ENCODE measurements around the gene MACROD2. TPM values are rescaled to one million over a fixed set of nuclear protein-coding genes. Genes with fewer than 3 reads are reported as not detected.

The MACROD2 gene
- total RNA-seq, 1 experiment from 2014 or later = 3.7 TPM

DNA sequence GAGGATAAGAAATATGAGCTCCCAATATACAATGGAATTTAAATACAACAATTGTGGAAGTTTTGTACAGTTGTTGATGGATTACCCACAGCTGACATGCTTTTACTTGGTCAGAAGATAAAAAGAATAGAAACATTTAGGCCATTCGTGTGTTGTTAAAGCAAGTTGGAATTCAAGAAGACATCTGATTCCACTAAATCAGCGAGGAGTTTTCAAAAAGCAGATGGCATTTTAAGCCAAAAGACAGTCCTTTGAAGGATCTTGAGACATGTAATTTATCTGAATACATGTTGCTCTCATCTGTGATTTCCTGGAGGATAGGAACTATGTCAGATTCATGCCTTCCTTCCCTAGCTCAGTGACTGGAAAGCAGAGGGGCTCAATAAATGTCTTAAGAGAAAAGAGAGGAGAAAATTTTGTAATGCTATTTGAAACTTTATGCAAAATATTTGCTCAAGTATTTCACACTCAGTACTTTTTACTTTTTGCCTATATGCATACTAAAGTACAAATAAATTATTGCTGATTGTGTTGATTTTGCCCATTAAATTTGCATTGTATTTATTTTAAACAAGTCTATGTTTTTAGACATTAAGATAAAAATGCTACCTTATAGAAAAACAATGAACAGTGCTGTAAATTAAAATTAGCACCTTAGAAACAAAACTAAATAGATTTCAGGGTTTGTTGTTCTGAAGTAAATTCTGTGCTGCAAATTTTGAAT is 1075.9 kb downstream of the MACROD2 start:
- Histone ChIP-seq H2AFZ (ENCODE audit: low read depth, low read length, poor library complexity, severe bottlenecking) (no peak overlapping the region), H3K4me2 (ENCODE audit: low read length) (no peak overlapping the region), H3K9me2 (ENCODE audit: insufficient read depth) (no peaks in the 10 kb centered on the region), H3K9me3 (ENCODE audit: control insufficient read depth in 1 of 2, insufficient read depth in 1 of 2, low read depth in 1 of 2, low read length in 2 of 2) (no peaks in the 10 kb centered on the region), H3K79me2 (ENCODE audit: insufficient read depth, low read length) (no peaks in the 10 kb centered on the region), H3K4me3 (replicated peaks in 1 of 2; ENCODE audit: low read depth in 1 of 2, low read length in 2 of 2) (no peak overlapping the region), H3K36me3 (ENCODE audit: control insufficient read depth in 1 of 2, insufficient read depth in 2 of 2, low read length in 2 of 2) (no peaks in the 10 kb centered on the region), H3K9ac (ENCODE audit: low read length) (no peak overlapping the region), H3K27me3 (ENCODE audit: insufficient read depth, low read length) (no peaks in the 10 kb centered on the region), H3K27ac (ENCODE audit: low read depth, low read length) (no peak overlapping the region), H3K4me1 (ENCODE audit: control insufficient read depth in 1 of 2, insufficient read depth in 2 of 2, low read length in 2 of 2) (no peaks in the 10 kb centered on the region), H4K20me1 (ENCODE audit: insufficient read depth) (no peaks in the 10 kb centered on the region)
- ChIA-PET POLR2A (no interaction called here), RAD21 (ENCODE audit: low non-redundant PET in 1 of 2, low total read pairs in 2 of 2, uncharacterized antibody in 2 of 2, unreplicated experiment in 2 of 2) (no interaction called here), CTCF (no interaction called here)
- no peak for TF ChIP-seq SP1 (IDR thresholded peaks at IDR 0.05; ENCODE audit: low read depth)
- TF ChIP-seq, protein P1, sequence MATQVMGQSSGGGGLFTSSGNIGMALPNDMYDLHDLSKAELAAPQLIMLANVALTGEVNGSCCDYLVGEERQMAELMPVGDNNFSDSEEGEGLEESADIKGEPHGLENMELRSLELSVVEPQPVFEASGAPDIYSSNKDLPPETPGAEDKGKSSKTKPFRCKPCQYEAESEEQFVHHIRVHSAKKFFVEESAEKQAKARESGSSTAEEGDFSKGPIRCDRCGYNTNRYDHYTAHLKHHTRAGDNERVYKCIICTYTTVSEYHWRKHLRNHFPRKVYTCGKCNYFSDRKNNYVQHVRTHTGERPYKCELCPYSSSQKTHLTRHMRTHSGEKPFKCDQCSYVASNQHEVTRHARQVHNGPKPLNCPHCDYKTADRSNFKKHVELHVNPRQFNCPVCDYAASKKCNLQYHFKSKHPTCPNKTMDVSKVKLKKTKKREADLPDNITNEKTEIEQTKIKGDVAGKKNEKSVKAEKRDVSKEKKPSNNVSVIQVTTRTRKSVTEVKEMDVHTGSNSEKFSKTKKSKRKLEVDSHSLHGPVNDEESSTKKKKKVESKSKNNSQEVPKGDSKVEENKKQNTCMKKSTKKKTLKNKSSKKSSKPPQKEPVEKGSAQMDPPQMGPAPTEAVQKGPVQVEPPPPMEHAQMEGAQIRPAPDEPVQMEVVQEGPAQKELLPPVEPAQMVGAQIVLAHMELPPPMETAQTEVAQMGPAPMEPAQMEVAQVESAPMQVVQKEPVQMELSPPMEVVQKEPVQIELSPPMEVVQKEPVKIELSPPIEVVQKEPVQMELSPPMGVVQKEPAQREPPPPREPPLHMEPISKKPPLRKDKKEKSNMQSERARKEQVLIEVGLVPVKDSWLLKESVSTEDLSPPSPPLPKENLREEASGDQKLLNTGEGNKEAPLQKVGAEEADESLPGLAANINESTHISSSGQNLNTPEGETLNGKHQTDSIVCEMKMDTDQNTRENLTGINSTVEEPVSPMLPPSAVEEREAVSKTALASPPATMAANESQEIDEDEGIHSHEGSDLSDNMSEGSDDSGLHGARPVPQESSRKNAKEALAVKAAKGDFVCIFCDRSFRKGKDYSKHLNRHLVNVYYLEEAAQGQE (IDR thresholded peaks at IDR 0.05; ENCODE audit: low read depth) = no peak
- TF ChIP-seq, protein P2, sequence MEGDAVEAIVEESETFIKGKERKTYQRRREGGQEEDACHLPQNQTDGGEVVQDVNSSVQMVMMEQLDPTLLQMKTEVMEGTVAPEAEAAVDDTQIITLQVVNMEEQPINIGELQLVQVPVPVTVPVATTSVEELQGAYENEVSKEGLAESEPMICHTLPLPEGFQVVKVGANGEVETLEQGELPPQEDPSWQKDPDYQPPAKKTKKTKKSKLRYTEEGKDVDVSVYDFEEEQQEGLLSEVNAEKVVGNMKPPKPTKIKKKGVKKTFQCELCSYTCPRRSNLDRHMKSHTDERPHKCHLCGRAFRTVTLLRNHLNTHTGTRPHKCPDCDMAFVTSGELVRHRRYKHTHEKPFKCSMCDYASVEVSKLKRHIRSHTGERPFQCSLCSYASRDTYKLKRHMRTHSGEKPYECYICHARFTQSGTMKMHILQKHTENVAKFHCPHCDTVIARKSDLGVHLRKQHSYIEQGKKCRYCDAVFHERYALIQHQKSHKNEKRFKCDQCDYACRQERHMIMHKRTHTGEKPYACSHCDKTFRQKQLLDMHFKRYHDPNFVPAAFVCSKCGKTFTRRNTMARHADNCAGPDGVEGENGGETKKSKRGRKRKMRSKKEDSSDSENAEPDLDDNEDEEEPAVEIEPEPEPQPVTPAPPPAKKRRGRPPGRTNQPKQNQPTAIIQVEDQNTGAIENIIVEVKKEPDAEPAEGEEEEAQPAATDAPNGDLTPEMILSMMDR (IDR thresholded peaks at IDR 0.05 in 2 of 3, conservative IDR thresholded peaks at IDR 0.05 in 1 of 3; ENCODE audit: borderline replicate concordance in 1 of 3, insufficient read depth in 1 of 3, low read depth in 2 of 3, low read length in 2 of 3) = no peak
- TF ChIP-seq, protein P3, sequence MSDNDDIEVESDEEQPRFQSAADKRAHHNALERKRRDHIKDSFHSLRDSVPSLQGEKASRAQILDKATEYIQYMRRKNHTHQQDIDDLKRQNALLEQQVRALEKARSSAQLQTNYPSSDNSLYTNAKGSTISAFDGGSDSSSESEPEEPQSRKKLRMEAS (IDR thresholded peaks at IDR 0.05) = no peak
- no peak for TF ChIP-seq EZH2phosphoT487 (IDR thresholded peaks at IDR 0.05; ENCODE audit: borderline replicate concordance)
- TF ChIP-seq JUND (IDR thresholded peaks at IDR 0.05) = no peak
- TF ChIP-seq POLR2AphosphoS5 (IDR thresholded peaks at IDR 0.05; ENCODE audit: low read depth, low read length) = no peak
- no peak for TF ChIP-seq EGR1 (IDR thresholded peaks at IDR 0.05; ENCODE audit: low read depth)
- no peak for TF ChIP-seq TCF7L2 (IDR thresholded peaks at IDR 0.05; ENCODE audit: borderline replicate concordance, extremely low read depth, insufficient read depth, insufficient read length)
- TF ChIP-seq, protein P4, sequence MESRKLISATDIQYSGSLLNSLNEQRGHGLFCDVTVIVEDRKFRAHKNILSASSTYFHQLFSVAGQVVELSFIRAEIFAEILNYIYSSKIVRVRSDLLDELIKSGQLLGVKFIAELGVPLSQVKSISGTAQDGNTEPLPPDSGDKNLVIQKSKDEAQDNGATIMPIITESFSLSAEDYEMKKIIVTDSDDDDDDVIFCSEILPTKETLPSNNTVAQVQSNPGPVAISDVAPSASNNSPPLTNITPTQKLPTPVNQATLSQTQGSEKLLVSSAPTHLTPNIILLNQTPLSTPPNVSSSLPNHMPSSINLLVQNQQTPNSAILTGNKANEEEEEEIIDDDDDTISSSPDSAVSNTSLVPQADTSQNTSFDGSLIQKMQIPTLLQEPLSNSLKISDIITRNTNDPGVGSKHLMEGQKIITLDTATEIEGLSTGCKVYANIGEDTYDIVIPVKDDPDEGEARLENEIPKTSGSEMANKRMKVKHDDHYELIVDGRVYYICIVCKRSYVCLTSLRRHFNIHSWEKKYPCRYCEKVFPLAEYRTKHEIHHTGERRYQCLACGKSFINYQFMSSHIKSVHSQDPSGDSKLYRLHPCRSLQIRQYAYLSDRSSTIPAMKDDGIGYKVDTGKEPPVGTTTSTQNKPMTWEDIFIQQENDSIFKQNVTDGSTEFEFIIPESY (IDR thresholded peaks at IDR 0.05; ENCODE audit: extremely low read depth, insufficient replicate concordance, low read length) = no peak
- no peak for TF ChIP-seq YY1 (IDR thresholded peaks at IDR 0.05; ENCODE audit: extremely low read depth, insufficient replicate concordance, low read depth, low read length)
- no peak for TF ChIP-seq CBX3 (IDR thresholded peaks at IDR 0.05; ENCODE audit: low read depth)
- no peak for TF ChIP-seq EZH2 (IDR thresholded peaks at IDR 0.05)
- no peak for TF ChIP-seq ELF1 (IDR thresholded peaks at IDR 0.05; ENCODE audit: borderline replicate concordance, low read depth)
- TF ChIP-seq CEBPB (IDR thresholded peaks at IDR 0.05; ENCODE audit: low read depth) = no peak
- TF ChIP-seq RAD21 (IDR thresholded peaks at IDR 0.05; ENCODE audit: low read depth) = no peak
- DNase-seq (ENCODE audit: low read depth, low spot score) (no peak), ATAC-seq (no peak)
- intact Hi-C loops (cut with micrococcal nuclease) = no loop called here
- no TSS peak for BruUV-seq (replicated peaks)

All from HCT116 (cell line).